NB4 (cell line): ENCODE results near the gene DNAAF3.

Experiments used
- MYC ChIP-seq: IDR thresholded peaks from 2 replicates; pipeline ENCODE4 v1.6.1; 2011; ENCODE audit warnings: low read depth, low read length
- POLR2A ChIP-seq: IDR thresholded peaks from 2 replicates; pipeline ENCODE4 v1.6.1; 2011; ENCODE audit warnings: mild to moderate bottlenecking; ENCODE audit not compliant: insufficient read length; ENCODE audit errors: extremely low read depth
- TF ChIP-seq, protein P1 (sequence below): IDR thresholded peaks from one replicate; pipeline ENCODE4 v1.5.1; 2012; ENCODE audit warnings: low read depth, low read length
- TF ChIP-seq, protein P2 (sequence below): IDR thresholded peaks from 2 replicates; pipeline ENCODE4 v1.6.1; 2011; ENCODE audit warnings: low read depth, low read length

DNA sequence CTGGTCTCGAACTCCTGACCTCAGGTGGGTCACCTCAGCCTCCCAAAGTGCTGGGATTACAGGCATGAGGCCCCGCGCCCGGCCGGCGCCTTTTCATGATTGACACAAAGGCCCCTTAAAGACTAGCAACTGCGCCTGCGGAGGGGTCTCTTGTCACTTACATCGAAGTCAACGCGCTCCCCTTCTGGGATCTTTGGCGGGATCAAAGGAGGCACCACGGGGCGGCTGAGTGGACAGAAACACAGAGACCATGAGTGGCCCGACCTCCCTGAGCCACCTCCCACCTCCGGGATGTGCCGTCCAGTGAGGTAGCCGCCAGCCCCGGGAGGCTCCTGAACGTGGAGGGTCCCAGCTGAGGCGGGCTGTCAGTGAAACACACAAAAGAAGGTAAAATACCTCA, 24.7 kb downstream of the DNAAF3 start:
- TF ChIP-seq, protein P1, sequence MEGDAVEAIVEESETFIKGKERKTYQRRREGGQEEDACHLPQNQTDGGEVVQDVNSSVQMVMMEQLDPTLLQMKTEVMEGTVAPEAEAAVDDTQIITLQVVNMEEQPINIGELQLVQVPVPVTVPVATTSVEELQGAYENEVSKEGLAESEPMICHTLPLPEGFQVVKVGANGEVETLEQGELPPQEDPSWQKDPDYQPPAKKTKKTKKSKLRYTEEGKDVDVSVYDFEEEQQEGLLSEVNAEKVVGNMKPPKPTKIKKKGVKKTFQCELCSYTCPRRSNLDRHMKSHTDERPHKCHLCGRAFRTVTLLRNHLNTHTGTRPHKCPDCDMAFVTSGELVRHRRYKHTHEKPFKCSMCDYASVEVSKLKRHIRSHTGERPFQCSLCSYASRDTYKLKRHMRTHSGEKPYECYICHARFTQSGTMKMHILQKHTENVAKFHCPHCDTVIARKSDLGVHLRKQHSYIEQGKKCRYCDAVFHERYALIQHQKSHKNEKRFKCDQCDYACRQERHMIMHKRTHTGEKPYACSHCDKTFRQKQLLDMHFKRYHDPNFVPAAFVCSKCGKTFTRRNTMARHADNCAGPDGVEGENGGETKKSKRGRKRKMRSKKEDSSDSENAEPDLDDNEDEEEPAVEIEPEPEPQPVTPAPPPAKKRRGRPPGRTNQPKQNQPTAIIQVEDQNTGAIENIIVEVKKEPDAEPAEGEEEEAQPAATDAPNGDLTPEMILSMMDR = no peak
- TF ChIP-seq POLR2A = no peak
- TF ChIP-seq MYC = no peak
- TF ChIP-seq, protein P2, sequence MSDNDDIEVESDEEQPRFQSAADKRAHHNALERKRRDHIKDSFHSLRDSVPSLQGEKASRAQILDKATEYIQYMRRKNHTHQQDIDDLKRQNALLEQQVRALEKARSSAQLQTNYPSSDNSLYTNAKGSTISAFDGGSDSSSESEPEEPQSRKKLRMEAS = no peak
